NCI-H2171 treated with DMSO at 0.1 percent for 48 hours (cell line): ENCODE results near the gene RPL18.

Experiments
- DNase-seq: peaks from one replicate; lab custom pipeline; 2025; lab: John Stamatoyannopoulos, UW

Gene RPL18

DNA sequence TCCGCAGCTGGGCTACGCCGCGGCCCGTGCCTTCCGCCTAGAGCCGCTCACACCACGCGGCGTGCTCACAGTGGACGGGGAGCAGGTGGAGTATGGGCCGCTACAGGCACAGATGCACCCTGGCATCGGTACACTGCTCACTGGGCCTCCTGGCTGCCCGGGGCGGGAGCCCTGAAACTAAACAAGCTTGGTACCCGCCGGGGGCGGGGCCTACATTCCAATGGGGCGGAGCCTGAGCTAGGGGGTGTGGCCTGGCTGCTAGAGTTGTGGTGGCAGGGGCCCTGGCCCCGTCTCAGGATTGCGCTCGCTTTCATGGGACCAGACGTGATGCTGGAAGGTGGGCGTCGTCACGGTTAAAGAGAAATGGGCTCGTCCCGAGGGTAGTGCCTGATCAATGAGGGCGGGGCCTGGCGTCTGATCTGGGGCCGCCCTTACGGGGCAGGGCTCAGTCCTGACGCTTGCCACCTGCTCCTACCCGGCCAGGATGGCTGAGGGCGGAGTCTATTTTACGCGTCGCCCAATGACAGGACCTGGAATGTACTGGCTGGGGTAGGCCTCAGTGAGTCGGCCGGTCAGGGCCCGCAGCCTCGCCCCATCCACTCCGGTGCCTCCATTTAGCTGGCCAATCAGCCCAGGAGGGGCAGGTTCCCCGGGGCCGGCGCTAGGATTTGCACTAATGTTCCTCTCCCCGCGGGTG lies 10.8 kb upstream of the RPL18 start:
- DNase-seq, result peak; percentile 71

DNA sequence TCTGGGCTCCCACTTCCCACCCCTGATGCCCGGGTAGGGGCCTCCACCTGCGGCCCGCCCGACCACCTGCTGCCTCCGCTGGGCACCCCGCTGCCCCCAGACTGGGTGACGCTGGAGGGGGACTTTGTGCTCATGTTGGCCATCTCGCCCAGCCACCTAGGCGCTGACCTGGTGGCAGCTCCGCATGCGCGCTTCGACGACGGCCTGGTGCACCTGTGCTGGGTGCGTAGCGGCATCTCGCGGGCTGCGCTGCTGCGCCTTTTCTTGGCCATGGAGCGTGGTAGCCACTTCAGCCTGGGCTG lies 10.3 kb upstream of the RPL18 start:
- DNase-seq, result no peak

DNA sequence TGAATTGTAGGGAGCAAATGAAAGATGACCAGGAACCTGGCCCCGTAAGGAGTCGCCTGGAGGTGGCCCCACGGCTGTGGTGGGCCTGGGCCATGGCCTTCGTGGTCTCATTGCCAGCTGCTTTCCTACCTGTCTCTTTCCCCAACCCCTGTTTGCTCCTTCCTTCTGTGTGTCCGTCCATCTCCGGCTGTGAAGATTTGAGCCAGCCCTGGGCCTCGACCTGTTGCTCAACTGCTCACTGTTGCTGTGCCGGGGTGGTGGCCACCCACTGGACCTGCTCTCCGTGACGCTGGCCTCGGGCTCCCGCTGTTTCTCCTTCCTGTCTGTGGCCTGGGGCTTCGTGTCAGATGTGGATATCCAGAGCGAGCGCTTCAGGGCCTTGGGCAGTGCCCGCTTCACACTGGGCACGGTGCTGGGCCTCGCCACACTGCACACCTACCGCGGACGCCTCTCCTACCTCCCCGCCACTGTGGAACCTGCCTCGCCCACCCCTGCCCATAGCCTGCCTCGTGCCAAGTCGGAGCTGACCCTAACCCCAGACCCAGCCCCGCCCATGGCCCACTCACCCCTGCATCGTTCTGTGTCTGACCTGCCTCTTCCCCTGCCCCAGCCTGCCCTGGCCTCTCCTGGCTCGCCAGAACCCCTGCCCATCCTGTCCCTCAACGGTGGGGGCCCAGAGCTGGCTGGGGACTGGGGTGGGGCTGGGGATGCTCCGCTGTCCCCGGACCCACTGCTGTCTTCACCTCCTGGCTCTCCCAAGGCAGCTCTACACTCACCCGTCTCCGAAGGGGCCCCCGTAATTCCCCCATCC lies 9.7 kb upstream of the RPL18 start:
- DNase-seq, result no peak

DNA sequence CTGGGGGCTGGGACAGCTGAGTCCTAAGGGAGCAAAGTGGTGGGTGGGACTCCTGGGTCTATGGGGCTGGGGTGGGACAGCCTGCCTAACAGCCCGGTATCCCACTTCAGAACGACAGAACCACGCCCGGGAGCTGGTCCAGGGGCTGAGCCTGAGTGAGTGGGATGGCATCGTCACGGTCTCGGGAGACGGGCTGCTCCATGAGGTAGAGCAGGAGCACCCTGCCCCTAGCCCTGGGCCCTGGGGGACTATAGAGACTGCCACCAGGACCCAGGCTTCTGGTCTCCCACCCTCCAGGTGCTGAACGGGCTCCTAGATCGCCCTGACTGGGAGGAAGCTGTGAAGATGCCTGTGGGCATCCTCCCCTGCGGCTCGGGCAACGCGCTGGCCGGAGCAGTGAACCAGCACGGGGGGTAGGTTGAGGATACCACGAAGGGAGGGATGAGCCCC lies 8.9 kb upstream of the RPL18 start:
- no peak for DNase-seq

DNA sequence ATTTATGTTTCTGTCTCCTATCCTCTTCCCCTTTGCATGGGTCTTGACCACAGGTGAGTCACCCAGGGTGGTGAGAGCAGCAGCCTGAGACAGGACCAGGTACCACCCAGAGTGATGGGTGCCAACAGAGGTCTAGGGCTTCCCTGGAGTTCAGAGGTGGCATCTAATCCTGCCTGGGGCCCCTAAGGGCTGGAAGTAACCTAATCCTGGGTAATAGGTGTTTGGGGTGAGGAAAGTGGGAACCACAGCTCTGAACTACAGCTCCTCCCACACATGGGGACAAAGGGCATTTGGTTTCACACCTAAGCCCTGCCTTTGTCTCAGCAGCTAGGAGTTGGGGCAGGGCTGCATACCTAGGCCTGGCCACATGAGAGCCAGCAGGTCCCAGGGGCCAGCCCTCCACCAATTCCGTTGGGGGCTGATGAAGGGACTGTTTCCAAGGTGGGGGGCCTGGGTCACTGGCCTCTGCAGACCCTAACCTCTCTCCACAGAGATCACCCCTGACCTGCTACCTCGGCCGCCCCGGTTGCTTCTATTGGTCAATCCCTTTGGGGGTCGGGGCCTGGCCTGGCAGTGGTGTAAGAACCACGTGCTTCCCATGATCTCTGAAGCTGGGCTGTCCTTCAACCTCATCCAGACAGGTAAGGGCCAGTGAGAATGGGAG lies 8.4 kb upstream of the RPL18 start:
- DNase-seq, result no peak

DNA sequence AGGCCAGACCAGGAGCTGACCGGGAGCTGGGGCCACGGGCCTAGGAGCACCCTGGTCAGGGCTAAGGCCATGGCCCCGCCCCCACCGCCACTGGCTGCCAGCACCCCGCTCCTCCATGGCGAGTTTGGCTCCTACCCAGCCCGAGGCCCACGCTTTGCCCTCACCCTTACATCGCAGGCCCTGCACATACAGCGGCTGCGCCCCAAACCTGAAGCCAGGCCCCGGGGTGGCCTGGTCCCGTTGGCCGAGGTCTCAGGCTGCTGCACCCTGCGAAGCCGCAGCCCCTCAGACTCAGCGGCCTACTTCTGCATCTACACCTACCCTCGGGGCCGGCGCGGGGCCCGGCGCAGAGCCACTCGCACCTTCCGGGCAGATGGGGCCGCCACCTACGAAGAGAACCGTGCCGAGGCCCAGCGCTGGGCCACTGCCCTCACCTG lies 6.9 kb upstream of the RPL18 start:
- no peak for DNase-seq

DNA sequence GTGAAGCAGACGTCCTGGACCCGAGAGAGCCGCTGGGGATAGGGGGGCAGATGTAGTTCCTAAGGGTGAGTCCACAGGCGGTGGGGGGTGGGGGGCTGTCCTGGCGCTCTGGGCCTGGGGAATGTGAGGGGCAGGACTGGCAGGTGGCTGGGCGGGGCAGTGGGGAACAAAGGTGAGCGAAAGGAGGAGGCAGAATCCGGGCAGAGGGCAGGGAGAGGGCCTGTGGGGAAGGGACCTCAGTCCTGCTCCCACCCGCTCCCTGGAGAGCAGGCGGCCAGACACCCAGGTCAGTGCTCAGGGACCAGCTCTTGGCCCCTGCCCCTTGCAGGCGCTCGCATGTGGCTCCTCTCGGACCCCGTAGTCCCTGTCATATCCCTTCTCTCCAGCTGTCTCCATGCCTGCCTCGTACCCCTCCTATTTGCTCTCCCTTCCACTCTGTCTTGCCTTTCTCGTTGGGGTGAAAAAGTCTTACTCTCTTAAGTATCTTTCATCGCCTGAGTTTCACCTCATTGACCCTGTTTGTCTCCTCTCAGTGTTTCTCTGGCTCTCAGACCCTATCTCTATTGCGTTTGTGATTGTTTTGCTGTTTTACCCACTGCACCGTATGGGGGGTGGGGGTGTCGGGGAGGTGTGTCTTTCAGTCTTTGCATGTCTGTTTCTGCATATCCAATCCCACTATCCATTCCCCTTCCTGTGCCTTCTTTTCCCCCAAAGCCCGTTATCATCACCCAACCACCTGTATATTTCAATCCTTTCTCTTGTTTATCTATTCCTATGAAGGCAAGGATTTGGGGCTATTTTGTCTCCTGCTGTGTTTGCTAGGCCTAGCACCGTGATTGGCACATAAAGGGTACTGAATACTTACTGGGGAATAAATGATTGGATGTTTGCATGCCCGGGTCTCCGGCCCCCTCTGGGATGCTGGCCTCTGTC lies 6.1 kb upstream of the RPL18 start:
- DNase-seq, result peak; percentile 41

DNA sequence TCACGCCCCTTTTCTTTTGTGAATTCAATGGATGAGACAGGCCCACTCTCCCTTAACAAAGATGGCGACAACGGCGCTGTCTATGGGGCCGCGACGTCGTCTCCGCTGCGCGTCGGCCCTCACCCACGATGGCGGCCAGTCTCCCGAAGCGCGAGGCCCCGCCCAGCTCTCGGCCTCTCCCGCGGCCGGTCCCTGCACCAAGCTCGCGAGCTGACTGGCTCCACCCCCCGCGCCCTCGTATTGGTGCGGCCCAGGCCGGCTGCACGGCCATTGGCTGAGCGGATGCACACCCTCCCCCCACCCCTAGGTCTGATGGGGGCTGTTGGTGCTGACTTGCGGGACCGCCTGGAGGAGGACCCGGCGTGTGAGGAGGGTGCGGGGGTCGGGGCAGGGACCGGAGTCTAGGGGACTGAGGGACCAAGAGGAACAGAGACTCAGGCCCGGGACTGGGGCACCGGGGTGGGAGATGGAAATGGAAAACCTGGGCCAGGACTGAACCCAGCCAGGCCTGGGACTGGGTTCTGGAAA lies 5.2 kb upstream of the RPL18 start:
- peak; percentile 98 for DNase-seq

DNA sequence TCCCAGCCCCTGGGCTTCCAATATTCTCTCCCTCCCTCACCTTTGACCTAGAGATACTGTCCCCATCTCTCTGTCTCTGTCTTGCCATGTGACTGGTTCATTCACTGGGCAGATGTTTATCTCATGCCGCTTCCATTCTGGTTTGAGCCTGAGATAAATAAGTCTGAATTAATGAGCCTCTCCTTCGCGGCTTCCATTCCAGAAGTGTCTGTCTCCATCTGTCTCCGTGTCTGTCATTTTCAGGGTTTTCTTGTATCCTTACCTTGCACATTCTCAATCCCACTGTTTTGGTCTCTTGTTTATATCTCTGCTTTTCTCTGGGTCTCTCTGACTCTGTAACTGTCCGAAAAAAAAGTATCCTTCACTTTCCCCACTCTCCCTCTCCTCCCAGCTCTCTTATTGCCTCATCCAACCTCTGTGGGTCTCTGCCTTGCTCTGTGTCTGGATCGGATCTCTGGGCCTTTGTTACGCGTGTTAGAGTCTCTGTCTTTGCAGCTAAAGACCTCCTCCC lies 4.6 kb upstream of the RPL18 start:
- DNase-seq, result peak; percentile 84

DNA sequence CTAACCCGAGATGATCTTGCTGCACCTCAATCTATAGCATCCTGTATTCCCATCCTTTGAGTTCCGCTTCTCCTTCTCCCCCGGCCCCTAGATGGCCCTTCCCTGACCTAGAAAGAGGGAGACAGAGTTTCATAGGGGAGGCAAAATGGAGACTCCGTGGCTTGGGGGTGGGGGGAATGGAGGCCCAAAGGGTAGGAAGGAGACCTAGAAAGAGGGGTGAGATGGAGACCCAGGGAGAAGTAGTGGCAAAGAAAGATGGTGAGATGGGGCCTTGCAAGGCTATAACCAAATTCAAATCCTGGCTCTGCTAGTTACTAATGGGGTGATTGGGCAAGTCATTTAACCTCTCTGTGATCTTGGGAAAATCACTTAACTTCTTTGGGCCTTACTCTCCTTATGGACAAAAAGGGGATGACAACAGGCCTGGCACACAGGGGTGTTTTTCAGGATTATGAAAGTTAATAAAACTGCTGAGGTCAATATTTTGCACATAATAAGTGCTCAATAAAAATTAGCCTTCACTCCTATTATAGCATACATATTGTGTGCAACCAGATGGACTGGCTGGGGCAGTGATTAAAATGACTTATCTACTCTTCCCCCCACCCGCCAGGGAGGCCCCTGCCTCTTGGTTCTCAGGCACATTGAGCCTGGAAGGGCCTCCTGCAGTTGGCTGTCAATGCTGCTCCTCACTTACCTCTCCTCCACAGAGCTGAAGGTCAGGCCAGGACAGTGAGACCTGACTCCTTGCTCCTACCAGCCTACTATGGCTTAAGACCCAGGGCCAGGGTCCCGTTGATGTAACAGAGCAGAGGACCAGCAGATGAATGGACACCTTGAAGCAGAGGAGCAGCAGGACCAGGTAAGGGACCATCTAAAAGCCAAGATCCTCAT lies 961 bp upstream of the RPL18 start:
- no peak for DNase-seq

DNA sequence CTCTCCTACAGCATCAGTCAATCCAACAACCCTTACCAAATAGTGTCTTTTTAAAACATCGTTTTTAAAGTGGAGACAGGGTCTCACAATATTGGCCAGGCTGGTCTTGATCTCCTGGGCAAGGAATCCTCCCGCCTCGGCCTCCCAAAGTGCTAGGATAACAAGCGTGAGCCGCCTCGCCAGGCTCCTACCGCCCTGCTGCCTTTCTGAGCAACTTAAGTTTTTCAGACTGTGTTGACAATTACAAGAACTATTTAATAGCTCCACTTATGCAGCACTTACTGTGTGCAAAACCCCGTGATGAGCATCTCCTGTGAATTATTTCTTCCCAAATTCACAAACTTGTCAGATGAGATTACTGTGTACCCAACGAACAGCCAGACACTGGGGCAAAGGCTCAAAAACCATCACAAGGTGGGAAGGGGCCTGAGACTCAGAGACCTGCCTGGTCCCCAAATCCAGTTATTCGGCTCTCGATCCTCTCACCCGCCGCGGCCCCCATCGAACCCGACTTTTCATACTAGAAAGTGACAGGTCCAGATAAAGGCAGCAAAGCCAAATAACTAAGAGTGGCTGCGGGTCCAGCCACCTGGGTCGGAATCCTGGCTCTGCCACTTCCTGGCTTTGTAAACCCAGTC lies 581 bp downstream of the RPL18 start:
- no peak for DNase-seq

DNA sequence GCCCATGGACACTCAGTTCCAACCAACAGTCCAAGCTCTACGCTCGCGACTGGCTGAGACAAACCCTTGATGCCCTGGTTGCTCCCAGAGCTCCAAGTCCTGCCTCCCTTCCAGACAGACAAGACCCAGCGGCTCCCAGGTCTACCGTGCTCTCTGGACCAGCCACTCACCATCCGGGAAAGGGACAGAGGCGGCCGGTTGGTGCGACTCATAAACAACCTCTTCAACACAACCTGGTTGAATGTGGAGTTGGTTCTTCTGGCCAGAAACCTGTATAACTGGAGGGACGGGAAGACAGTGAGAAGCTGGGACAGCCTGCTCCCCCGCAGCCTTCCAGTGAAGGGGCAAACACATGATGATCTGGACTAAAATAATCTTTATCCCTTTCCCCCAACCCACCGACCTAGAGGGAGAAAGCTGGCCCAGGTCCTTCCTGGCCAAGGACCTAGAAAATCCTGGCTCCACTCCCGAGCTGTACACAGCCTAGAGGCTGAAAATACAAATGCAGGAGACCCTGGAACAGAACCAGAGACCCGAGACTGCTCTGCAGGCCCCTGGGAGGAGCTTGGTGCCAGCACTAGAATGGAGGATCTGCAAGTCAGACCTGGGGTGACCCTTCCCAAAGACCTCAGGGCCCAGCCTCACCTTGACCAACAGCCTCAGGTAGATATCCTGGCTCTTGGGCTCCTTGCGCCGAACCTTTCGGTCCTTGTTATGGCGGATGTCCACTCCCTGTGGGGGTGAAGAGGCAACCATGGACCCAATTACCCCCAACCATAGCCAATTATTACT lies 1.6 kb downstream of the RPL18 start:
- no peak for DNase-seq

DNA sequence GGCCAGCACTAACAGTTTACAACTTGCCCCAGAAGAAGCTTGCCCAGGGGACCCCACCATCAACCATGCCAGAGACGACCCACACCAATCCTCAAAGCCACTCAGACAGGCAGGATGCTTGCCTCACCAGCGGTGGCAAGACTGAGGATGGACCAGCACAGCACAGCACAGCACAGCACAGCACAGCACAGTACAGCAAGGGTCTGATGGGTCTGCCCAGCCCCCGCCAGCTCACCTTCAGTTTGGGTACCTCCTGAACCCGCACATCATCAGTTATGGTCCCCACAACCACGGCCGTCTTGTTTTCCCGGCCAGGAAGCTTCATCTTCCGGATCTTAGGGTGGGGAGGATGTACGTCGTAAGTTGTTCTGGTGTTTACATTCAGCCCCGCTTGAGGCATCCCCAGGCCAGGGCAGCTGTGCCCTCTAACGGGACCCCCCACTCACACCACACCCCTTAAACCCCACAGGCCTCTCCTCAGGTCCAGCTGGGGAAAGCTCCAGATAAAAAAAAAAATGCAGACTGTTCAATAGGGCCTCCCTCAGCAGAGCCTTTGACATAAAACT lies 2.4 kb downstream of the RPL18 start:
- DNase-seq, result no peak

DNA sequence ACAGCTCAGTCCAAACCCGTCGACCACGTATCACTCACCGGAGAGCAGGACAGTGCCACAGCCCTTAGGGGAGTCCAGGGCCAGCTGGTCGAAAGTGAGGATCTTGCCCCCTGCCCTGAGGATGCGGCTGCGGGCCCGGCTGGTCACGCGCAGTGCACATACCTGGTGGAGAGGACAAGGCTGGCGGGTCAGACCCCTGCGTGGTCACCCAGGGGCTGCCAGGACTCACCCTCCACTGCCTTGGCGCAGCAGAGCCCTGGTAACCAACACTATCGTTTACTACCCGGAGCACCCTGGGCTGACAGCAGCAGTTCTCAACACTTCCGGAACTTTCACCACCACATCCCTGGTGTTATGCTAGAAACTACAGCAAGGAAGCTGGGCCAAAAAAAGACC lies 2.9 kb downstream of the RPL18 start:
- DNase-seq, result no peak

DNA sequence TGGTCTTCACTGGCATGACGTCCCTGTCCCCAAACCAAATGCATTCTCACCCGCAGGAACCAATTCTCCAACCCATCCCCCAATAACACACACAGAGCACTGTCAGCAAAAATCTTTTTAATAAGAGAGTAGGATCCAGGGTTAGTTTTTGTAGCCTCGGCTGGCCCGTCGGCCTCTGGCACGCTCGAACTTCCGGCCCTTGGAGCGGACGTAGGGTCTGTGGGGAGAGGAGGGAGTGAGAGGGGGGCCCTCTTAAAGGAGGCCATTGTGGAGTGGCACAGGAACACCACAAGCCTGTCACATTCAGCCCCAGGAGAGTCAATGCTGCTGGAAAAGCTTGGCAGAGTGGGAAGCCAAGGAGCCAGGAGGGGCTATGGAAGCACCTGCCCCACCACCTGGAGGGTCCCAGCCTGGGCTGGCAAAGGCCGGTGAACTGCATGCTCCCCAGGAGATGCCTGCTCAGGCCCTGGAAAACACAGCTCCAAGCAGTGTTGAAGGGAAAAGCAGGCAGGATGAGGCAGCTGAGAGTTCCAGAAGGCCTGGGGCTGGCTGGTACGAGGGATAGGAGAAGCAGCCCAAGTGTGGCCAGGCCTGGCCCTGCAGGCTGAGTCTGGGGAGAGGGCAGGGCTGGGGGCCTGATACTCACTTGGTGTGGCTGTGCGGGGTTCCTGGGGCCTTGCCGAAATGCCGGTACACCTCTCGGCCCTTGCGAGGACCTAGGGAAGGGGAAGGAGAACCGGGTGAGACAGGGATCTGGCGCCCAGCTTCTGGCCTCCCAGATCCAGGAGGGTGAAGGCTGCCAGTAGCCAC lies 3.5 kb downstream of the RPL18 start:
- DNase-seq, result peak; percentile 17

DNA sequence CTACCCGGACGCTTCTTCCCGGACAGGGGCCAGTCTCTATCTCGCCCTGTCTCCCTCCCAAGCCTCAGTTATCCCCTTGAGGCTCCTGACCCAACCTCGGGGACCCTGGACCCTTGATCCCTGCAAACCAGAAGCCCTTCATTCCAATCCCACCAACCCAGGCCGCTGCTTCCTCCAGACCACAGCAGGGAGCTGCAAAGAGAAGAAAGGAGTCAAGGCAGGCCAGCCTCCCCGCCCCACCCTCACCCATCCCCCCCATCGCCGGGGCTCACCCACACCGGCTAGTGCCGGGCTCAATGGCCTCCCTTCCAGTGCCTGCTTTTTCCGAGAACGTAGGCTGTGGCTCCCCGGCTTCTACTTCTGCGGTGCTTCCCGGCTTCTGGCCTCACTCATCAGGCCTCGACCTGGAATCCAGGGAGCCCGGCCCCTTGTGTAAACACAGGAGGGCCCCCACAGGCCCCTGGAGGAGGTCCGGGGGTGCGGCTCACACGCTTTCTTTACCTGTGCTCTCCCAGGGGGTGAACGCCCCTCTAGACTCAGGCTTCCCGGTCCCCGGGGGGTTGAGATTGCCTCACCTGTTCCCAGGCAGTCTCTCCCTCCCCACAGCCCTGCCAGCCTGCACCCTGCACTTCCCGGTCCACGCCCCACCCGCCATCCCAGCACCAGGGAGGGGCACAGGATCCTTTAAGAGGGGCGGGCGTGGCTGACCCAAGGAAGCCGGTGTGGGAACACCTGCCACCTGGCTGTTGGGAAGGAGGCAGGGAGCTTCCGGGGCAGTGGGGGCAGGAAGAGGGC lies 4.3 kb downstream of the RPL18 start, which contains the start of gene FAM83E:
Gene FAM83E (minus strand): TSS at position 641 of the 795 bp plus-strand sequence. CDS start 1,704 bp downstream, outside the sequence.
- peak; percentile 66 for DNase-seq

DNA sequence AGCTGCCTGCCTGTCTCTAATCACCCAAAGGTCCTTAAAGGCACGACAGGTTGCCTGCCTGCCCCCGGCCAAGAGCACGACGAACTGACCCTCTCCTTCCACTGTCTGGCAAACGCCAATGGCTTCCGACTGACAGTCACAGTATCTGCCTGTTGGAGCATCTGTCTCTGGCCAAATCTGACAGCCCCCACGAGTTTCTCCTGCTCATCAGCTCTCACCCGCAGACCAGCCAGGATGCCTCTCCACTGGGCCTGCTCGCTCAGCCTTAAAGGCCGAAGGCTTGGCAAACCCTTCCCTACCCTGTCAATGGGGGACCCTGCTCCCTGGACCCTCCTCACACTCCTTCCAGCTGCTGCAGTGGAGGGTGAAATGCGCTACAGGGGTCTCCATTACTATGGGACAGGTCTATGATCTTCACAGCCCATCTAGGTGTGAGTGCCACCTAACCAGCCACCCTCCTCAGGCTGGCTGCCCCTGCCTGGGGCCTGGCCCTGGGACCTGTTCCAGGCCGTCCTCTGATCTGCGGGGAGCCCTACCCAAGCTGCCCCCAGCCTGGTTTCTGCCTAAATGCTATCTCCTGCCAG lies 5.0 kb downstream of the RPL18 start:
- no peak for DNase-seq
